GM18873 (cell line): Measurements from ENCODE around the gene FIBCD1.

Experiments
- ATAC-seq: cut with Tn5 transposase; IDR thresholded peaks from one replicate; pipeline ENCODE4 v1.9.1; 2021; ENCODE audit warnings: mild to moderate bottlenecking, moderate library complexity, moderate number of reproducible peaks; ENCODE audit not compliant: unreplicated experiment, low FRiP score

Gene FIBCD1

DNA sequence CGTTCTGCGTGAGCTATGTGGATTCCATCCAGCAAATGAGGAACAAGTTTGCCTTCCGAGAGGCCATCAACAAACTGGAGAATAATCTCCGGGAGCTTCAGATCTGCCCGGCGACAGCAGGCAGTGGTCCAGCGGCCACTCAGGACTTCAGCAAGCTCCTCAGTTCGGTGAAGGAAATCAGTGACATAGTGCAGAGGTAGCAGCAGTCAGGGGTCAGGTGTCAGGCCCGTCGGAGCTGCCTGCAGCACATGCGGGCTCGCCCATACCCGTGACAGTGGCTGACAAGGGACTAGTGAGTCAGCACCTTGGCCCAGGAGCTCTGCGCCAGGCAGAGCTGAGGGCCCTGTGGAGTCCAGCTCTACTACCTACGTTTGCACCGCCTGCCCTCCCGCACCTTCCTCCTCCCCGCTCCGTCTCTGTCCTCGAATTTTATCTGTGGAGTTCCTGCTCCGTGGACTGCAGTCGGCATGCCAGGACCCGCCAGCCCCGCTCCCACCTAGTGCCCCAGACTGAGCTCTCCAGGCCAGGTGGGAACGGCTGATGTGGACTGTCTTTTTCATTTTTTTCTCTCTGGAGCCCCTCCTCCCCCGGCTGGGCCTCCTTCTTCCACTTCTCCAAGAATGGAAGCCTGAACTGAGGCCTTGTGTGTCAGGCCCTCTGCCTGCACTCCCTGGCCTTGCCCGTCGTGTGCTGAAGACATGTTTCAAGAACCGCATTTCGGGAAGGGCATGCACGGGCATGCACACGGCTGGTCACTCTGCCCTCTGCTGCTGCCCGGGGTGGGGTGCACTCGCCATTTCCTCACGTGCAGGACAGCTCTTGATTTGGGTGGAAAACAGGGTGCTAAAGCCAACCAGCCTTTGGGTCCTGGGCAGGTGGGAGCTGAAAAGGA, 53.3 kb downstream of the FIBCD1 start:
- ATAC-seq, result no peak

DNA sequence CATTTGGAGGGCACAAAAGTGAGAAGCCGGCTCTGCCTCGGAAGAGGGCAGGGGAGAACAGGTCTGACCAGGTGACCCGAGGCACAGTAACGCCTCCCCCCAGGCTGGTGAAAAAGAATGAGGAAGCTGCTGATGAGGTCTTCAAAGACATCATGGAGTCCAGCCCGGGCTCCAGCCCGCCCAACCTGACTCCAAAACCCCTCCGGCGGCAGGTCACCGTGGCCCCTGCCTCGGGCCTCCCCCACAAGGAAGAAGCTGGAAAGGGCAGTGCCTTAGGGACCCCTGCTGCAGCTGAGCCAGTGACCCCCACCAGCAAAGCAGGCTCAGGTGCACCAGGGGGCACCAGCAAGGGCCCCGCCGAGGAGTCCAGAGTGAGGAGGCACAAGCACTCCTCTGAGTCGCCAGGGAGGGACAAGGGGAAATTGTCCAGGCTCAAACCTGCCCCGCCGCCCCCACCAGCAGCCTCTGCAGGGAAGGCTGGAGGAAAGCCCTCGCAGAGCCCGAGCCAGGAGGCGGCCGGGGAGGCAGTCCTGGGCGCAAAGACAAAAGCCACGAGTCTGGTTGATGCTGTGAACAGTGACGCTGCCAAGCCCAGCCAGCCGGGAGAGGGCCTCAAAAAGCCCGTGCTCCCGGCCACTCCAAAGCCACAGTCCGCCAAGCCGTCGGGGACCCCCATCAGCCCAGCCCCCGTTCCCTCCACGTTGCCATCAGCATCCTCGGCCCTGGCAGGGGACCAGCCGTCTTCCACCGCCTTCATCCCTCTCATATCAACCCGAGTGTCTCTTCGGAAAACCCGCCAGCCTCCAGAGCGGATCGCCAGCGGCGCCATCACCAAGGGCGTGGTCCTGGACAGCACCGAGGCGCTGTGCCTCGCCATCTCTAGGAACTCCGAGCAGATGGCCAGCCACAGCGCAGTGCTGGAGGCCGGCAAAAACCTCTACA, 54.2 kb downstream of the FIBCD1 start:
- no peak for ATAC-seq

DNA sequence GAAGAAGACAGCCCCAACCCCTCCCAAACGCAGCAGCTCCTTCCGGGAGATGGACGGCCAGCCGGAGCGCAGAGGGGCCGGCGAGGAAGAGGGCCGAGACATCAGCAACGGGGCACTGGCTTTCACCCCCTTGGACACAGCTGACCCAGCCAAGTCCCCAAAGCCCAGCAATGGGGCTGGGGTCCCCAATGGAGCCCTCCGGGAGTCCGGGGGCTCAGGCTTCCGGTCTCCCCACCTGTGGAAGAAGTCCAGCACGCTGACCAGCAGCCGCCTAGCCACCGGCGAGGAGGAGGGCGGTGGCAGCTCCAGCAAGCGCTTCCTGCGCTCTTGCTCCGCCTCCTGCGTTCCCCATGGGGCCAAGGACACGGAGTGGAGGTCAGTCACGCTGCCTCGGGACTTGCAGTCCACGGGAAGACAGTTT, 54.9 kb downstream of the FIBCD1 start:
- ATAC-seq, result no peak

DNA sequence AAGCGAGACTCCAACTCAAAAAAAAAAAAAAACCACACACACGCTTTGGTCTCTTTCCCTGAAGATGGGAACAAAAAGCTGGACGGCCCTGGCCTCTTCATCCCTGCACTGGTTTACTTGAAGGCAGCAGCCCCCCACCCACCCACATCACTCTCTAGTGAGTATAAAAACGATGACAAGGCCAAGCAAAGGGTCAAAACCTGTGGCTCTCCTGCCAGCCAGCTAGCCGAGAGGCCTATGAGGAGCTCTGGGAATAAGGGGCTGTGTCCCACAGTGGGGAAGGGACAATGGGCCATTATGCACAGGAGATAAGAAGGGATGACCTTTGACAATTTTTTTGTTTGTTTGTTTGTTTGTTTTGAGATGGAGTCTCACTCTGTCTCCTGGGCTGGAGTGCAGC, 55.6 kb downstream of the FIBCD1 start:
- no peak for ATAC-seq

DNA sequence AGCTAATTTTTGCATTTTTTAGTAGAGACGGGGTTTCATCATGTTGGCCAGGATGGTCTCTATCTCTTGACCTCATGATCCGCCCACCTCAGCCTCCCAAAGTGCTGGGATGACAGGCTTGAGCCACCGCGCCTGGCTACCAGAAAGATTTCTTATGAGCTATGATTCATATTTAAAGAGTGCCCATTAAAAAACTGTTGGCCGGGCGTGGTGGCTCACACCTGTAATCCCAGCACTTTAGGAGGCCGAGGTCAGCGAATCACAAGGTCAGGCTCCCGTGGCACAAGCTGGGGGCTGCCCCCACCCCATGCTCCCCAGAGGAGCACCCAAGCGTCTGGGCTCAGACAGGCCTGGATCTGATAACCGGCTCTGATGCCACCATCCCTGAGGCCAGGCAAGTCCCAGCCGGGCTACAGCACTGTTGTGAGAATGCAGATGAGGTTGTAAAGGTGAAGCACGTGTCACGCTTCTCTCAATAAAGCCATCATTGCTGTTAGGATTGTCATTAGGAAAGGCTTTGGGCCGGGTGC, 56.3 kb downstream of the FIBCD1 start:
- ATAC-seq, result no peak

DNA sequence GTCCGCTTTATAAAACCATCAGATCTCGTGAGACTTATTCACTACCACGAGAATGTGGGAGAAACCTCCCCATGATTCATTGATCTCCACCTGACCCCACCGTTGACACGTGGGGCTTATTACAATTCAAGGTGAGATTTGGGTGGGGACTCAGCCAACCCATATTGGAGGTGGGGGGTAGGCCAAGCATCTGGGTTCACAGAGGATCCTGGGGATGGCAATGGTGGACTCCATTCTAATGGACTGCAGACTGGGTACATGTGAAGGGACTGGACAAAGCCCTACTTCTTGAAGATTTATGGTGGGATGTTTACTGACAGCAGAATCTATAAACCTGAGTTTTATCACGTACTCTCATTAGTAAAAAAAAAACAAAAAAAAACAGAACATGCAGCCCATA, 57.5 kb downstream of the FIBCD1 start:
- ATAC-seq, result no peak

DNA sequence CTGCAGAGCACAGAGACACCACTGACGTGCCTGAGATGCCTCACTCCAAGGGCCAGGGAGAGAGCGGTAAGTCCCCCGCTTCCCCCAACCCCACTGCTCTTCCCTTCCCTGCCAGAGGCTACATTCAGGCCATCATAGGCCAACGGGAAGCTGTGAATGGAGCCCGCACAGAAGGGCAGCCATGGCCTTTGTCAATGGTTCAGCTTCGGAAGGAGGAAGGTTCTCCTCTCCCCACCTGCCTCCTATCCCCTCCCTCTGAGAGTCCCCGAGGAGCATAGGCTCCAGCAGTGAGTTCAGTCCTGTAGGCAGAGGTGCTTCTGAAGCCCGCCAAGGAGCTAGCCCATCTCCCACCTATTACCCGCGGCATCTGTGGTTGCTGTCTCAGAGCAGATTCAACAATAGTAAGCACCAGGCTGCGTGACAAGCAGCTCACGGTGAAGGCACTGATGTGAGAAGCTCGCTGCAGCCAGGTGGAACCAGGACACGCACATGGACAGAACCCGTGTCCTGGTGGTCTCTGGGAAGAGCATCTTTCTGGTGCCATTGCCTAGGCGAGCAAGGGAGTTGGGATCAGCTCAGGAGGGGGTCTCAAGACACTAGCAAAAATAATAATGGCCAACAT, 58.3 kb downstream of the FIBCD1 start:
- ATAC-seq, result no peak

DNA sequence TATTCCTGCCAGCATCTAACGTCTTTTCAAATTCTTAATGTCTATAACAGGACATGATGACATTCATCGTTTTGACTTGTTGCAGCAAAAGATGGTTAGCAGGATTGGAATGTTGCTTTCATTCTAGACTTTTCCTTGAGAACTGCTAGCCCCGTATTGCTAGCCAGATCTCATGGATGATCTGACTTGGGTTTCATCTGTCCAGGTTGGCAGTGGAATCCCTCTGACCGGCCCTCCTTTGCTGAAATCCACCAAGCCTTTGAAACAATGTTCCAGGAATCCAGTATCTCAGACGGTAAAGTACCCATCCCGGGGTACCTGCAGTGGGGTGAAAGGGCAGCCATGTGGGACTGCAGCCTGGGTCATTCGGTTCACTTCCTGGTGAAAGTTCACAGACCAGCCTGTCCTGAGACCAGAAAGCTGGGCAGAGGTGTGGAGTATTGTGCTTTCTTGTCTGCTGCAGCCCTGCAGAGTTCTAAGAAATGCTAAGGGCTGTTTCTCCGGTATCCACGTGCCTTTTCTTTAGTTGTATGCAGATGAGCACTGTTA, 59.1 kb downstream of the FIBCD1 start:
- ATAC-seq, result no peak

DNA sequence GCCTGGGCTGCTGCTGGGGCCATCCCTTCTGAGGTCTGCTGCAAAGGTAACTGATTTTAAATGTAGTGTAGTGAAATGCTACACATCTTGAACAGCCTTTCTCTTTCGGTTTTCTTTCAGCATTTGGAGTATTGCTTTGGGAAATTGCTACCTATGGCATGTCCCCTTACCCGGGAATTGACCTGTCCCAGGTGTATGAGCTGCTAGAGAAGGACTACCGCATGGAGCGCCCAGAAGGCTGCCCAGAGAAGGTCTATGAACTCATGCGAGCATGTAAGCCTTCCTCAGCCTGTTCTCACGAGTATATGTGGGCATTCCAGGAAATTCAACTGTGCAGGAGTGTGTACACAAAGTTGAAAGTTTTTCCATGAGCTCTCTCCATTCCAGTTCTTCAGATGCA, 60.8 kb downstream of the FIBCD1 start:
- ATAC-seq, result no peak

DNA sequence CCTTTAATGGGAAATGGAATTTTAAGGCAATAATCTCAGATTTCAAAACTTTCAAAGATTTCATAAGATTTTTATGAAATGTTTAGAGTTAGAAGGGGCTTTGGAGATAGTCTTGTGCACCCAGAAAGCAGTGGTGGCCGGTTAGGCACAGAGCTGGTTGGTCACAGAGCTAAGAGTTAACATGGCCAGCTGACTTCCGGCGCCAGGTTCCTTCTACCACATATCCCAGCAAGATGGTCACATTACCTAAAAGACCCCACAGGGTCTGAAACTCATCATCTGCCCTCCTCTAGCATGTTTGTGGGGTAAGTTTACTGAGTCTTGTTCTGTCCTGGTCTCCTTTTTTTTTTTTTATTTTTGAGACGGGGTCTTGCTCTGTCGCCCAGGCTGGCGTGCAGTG, 61.7 kb downstream of the FIBCD1 start:
- no peak for ATAC-seq

DNA sequence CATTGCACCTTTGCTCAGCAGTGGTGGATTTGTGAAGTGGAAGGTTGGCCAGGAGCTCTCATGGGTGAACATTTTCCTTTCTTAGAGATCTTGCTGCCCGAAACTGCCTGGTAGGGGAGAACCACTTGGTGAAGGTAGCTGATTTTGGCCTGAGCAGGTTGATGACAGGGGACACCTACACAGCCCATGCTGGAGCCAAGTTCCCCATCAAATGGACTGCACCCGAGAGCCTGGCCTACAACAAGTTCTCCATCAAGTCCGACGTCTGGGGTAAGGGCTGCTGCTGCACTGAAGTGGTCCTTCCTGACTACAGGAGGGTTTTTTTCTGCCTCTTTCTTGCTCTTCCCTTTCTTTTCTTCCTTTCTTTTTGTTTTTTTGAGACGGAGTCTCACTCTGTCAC, 64.3 kb downstream of the FIBCD1 start:
- no peak for ATAC-seq

DNA sequence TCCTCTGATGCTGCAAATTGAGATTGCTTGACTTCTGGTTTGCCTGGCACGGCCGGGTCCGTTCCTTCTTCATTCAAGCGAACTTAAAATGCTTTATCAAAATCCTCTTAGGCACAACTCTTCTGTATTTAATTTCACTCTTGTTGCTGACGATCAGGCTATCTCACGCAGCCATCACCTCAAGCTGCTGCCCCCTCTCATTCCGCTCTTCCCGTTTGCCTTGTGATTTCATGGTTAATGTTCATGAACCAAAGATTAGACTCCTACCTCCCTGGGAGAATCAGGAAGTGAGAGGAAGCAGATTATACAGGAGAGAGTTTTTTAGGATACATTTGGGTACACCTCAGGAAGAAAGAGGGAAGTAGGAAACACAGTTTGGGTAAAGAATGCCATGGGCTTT, 65.1 kb downstream of the FIBCD1 start:
- ATAC-seq, result no peak

DNA sequence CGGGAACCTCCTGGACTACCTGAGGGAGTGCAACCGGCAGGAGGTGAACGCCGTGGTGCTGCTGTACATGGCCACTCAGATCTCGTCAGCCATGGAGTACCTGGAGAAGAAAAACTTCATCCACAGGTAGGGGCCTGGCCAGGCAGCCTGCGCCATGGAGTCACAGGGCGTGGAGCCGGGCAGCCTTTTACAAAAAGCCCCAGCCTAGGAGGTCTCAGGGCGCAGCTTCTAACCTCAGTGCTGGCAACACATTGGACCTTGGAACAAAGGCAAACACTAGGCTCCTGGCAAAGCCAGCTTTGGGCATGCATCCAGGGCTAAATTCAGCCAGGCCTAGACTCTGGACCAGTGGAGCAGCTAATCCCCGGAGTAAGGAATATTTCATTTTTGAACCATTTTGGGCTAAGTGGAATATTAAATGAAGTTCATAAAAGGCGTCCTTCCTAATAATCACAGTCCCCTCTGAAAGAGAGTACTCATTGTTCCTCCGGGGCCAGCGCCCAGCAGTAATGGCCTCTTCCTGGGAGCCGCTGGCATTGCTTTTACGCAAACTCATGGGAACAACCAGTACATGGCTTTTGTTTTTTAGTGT, 66.0 kb downstream of the FIBCD1 start:
- no peak for ATAC-seq

DNA sequence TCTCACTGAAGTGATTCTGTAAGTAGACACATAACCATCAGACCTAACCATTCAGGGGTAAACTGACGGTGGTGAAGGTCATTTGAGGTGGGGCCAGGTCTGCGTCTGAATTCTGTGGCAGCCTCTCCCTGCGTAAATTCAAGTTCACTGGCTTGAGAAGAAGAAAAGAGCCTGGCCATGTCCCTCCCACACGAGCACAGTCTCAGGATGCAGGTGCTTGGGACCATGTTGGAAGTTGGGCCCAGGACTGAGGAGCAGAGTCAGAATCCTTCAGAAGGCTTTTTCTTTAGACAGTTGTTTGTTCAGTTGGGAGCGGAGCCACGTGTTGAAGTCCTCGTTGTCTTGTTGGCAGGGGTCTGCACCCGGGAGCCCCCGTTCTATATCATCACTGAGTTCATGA, 66.5 kb downstream of the FIBCD1 start:
- ATAC-seq, result no peak

DNA sequence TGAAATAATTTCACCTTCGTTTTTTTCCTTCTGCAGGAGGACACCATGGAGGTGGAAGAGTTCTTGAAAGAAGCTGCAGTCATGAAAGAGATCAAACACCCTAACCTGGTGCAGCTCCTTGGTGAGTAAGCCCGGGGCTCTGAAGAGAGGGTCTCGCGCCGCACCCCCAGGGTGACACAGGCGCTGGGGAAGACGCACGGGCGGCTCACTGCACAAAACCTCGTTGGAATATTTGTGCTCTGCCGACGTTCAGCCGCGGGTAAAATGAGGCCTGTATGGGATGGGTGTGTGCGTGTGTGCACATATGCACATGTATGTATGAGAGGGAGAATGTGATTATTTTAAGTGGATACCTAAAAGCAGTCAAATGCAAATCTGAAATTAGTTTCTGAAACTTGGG, 67.0 kb downstream of the FIBCD1 start:
- ATAC-seq, result no peak

DNA sequence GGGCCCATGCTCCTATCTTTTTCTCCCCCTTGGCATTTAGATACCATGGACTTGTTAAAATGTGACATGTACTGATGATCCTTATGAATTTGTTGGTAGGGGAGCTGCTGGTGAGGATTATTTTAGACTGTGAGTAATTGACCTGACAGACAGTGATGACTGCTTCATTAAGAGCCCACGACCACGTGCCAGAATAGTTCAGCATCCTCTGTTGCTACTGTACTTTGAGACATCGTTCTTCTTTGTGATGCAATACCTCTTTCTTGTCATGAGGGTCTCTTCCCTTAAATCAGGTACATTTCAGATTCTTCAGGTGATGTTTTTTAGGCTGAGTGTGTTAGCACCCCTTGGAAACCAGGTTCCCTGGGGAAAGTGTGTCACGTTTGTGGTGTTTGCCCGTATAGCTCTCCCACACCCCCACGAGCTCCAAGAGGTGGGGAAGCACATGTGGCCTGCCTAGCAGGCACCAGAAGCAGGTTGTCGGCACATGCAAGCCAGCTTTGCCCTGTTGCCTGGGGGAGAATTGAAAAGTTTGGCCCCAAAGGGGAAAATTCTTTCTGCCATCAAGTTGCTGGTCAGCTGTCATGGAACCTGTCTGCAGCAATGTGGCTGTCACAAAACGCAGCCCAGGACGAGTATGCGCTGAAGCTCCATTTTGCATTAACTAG, 67.5 kb downstream of the FIBCD1 start:
- ATAC-seq, result no peak

DNA sequence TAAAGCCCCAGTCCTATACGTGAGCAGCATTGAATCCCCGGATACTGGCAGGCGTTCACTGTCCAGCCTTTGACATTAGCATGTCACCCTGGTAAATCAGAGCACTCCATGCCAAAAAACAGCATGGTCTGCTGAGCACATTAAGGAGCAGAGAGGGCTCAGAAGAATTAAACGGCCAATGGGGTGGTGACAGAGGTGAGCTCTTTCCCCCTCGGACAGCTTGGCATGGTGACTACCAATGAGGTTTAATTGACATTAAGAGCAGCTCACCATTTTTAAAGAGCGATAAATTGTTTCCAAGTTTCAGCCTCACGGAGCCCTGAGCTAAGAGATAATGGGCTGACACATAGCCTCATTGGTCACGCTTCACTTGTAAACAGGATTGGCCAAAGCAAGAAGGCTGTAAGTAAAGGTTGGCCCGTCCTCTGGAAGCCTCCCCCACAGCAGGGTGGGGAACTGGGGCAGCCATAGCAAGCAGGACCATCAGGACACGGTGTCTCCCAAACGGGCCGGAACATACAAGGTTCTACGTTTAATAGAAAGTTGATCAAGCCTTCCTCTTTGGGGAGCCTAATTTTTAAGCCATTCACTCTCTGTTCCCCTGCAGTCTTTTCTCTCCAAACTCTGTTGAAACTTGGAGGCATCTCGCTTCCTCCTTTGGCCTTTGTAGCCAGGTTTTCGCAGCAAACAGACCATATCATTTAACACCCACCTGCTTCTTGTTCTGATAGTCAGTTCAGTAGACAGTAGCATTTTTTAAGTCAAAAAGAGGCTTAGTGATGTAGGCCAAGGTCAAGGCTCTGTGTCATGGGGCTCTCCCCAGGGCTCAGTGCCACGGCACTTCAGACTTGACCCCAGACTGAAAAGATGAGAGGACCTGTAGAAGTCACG, 68.3 kb downstream of the FIBCD1 start:
- ATAC-seq, result no peak

DNA sequence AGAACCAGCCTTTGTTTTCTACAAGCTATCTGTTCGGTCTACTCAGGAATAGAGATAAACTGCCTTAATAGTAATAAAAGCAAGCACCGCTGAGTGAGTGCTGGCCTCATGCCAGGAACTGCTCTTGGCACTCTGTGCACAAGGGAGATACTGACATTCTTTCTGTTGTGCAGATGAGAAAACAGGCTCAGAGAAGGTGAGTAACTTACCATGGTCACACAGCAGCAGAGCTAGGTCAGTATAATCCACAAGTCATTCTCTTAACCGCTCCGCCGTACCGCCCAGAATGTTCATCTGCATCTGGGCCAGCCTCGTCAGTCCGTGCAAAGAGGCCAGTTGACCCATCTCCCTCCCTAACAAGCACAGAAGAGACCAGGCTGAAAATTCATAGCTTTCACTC, 69.8 kb downstream of the FIBCD1 start:
- ATAC-seq, result no peak

DNA sequence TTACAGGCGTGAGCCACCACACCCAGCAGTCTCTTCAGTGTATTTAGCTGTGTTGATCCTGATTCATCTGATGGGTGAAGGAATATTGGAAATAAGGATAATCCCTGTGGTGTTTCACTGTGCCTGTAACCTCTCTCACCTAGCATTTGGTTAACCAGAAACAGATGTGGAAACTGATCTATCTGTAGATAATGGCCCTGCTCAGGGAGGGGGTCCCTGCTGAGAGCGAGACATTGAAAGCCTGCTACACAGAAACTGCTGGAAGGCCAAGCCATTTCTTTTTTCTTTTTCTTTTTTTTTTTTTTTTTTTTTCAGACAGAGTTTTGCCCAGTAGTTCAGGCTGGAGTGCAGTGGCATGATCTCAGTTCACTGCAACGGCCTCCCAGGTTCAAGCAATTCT, 70.8 kb downstream of the FIBCD1 start:
- no peak for ATAC-seq
